Fibroblast of lung (primary cell): ENCODE measurements around the gene LRP1-AS.

Source experiments
- EZH2 ChIP-seq: IDR thresholded peaks from 2 replicates; pipeline ENCODE4 v1.5.1; 2012; ENCODE audit warnings: low read length, control low read depth, mild to moderate bottlenecking; ENCODE audit errors: missing control alignments
- TF ChIP-seq, protein P1 (sequence below), 2 donors: IDR thresholded peaks in 1 of 2; conservative IDR thresholded peaks in 1 of 2; 1 replicate in 1 of 2; 2 replicates in 1 of 2; pipeline ENCODE4 v1.5.1; 2011 to 2012; ENCODE audit warnings: low read length in 2 of 2, control low read depth in 1 of 2, inconsistent platforms in 1 of 2, low read depth in 1 of 2, mild to moderate bottlenecking in 1 of 2

DNA sequence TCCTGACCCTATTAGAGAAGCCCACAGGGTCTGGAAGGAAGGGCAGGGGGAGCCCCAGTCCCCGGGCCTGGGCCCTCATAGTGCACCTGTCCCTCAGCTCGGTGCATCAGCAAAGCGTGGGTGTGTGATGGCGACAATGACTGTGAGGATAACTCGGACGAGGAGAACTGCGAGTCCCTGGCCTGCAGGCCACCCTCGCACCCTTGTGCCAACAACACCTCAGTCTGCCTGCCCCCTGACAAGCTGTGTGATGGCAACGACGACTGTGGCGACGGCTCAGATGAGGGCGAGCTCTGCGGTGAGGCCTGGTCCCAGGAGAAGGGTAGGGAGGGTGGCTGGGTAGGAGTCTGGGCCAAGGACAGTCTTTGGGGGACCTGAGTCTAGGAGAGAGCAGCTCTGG, 26.3 kb upstream of the LRP1-AS start:
- TF ChIP-seq, protein P1, sequence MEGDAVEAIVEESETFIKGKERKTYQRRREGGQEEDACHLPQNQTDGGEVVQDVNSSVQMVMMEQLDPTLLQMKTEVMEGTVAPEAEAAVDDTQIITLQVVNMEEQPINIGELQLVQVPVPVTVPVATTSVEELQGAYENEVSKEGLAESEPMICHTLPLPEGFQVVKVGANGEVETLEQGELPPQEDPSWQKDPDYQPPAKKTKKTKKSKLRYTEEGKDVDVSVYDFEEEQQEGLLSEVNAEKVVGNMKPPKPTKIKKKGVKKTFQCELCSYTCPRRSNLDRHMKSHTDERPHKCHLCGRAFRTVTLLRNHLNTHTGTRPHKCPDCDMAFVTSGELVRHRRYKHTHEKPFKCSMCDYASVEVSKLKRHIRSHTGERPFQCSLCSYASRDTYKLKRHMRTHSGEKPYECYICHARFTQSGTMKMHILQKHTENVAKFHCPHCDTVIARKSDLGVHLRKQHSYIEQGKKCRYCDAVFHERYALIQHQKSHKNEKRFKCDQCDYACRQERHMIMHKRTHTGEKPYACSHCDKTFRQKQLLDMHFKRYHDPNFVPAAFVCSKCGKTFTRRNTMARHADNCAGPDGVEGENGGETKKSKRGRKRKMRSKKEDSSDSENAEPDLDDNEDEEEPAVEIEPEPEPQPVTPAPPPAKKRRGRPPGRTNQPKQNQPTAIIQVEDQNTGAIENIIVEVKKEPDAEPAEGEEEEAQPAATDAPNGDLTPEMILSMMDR (conservative IDR thresholded peaks at IDR 0.05 in 1 of 2, IDR thresholded peaks at IDR 0.05 in 1 of 2; ENCODE audit: low read depth in 1 of 2, low read length in 2 of 2) = no peak
- no peak for TF ChIP-seq EZH2
